DND-41 (cell line): Measurements from ENCODE around the gene GTF2H2C.
A peak's percentile ranks its signal among the peaks of the same experiment; 100 is the strongest.
"Not testable (repeated sequence)": the region's sequence is repeated elsewhere in the genome, so short reads cannot be mapped to it uniquely, and the experiment has no call there.

ENCODE experiments used
- ATAC-seq: fragments of 200-7000 bp; cut with Tn5 transposase; 3 replicates; pipeline ENCODE4 v1.9.1; 2021; ENCODE audit warnings: low read depth; ENCODE audit not compliant: insufficient read depth
- DNase-seq: peaks from one replicate; pipeline ENCODE4 v3.0.0-alpha.2; 2020
- H2AFZ ChIP-seq: 2 replicates; pipeline ENCODE4 v1.6.0; 2012; ENCODE audit warnings: low read depth, low read length
- H3K27ac ChIP-seq: 2 replicates; pipeline ENCODE4 v1.5.1; 2012; ENCODE audit warnings: low read length, inconsistent platforms
- H3K27me3 ChIP-seq: fragments of 200-600 bp; sonication (generic); 2 replicates; pipeline ENCODE4 v1.6.0; 2012; ENCODE audit warnings: low read length, mild to moderate bottlenecking, inconsistent platforms; ENCODE audit not compliant: insufficient read depth, poor library complexity
- H3K36me3 ChIP-seq: 2 replicates; pipeline ENCODE4 v1.5.1; 2012; ENCODE audit warnings: low read length, inconsistent platforms; ENCODE audit not compliant: insufficient read depth
- H3K4me1 ChIP-seq: 2 replicates; pipeline ENCODE4 v1.5.1; 2012; ENCODE audit warnings: mild to moderate bottlenecking, low read length; ENCODE audit not compliant: insufficient read depth
- H3K4me2 ChIP-seq: 2 replicates; pipeline ENCODE4 v1.6.0; 2012; ENCODE audit warnings: mild to moderate bottlenecking, moderate library complexity, low read length, inconsistent platforms; ENCODE audit not compliant: insufficient read depth
- H3K4me3 ChIP-seq, 2 experiments: fragments of 200-600 bp in 1 of 2; shearing (Covaris generic) in 1 of 2; 2 replicates each; pipeline ENCODE4 v1.5.1; 2012 to 2016; ENCODE audit warnings: inconsistent platforms in 2 of 2, low read length in 2 of 2, mild to moderate bottlenecking in 2 of 2, low read depth in 1 of 2, moderate library complexity in 1 of 2
- H3K79me2 ChIP-seq: 2 replicates; pipeline ENCODE4 v1.6.0; 2012; ENCODE audit warnings: low read length, inconsistent platforms; ENCODE audit not compliant: insufficient read depth
- H3K9ac ChIP-seq: 2 replicates; pipeline ENCODE4 v1.6.0; 2012; ENCODE audit warnings: low read depth, mild to moderate bottlenecking, inconsistent platforms, low read length, moderate library complexity
- H3K9me3 ChIP-seq: 2 replicates; pipeline ENCODE4 v1.5.1; 2012; ENCODE audit warnings: low read length, moderate library complexity, mild to moderate bottlenecking, inconsistent platforms; ENCODE audit not compliant: insufficient read depth, severe bottlenecking
- H4K20me1 ChIP-seq: 2 replicates; pipeline ENCODE4 v1.6.0; 2012; ENCODE audit warnings: low read length; ENCODE audit not compliant: insufficient read depth
- EZH2 ChIP-seq: IDR thresholded peaks from 3 replicates; pipeline ENCODE4 v1.6.1; 2012; ENCODE audit warnings: borderline replicate concordance, low read depth, mild to moderate bottlenecking, moderate library complexity, low read length, inconsistent platforms; ENCODE audit not compliant: severe bottlenecking
- TF ChIP-seq, protein P1 (sequence below): IDR thresholded peaks from 2 replicates; pipeline ENCODE4 v1.5.1; 2012; ENCODE audit warnings: borderline replicate concordance, low read length, moderate library complexity, mild to moderate bottlenecking; ENCODE audit not compliant: poor library complexity, severe bottlenecking; ENCODE audit errors: extremely low read depth

Gene GTF2H2C

GRCh38 chr5:69559908-69560330 lies at the start of gene GTF2H2C:
Gene GTF2H2C (plus strand): TSS chr5:69560191. CDS start chr5:69565133, 4,942 bp downstream.
- not testable (repeated sequence) for H3K27me3 ChIP-seq, H3K9me3 ChIP-seq, H3K36me3 ChIP-seq, H4K20me1 ChIP-seq, H3K4me1 ChIP-seq
- H3K27ac ChIP-seq: peak within 1 kb of the TSS; percentile 67
- peaks cover 13% of the 10 kb centered on the region; the same call in 1 of the 2 replicates for H3K79me2 ChIP-seq
- peak; percentile 99 for ATAC-seq
- peak; percentile 83 for DNase-seq
- H3K9ac ChIP-seq: peak within 1 kb of the TSS; percentile 60
- peak within 1 kb of the TSS; percentile 75 for H3K4me2 ChIP-seq
- TF ChIP-seq, protein P1, sequence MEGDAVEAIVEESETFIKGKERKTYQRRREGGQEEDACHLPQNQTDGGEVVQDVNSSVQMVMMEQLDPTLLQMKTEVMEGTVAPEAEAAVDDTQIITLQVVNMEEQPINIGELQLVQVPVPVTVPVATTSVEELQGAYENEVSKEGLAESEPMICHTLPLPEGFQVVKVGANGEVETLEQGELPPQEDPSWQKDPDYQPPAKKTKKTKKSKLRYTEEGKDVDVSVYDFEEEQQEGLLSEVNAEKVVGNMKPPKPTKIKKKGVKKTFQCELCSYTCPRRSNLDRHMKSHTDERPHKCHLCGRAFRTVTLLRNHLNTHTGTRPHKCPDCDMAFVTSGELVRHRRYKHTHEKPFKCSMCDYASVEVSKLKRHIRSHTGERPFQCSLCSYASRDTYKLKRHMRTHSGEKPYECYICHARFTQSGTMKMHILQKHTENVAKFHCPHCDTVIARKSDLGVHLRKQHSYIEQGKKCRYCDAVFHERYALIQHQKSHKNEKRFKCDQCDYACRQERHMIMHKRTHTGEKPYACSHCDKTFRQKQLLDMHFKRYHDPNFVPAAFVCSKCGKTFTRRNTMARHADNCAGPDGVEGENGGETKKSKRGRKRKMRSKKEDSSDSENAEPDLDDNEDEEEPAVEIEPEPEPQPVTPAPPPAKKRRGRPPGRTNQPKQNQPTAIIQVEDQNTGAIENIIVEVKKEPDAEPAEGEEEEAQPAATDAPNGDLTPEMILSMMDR: peak; percentile 46
- H2AFZ ChIP-seq: peak within 1 kb of the TSS; percentile 86
- peak within 1 kb of the TSS; percentile 45 to 67; a peak in 3 of 4 replicates for H3K4me3 ChIP-seq

DNA sequence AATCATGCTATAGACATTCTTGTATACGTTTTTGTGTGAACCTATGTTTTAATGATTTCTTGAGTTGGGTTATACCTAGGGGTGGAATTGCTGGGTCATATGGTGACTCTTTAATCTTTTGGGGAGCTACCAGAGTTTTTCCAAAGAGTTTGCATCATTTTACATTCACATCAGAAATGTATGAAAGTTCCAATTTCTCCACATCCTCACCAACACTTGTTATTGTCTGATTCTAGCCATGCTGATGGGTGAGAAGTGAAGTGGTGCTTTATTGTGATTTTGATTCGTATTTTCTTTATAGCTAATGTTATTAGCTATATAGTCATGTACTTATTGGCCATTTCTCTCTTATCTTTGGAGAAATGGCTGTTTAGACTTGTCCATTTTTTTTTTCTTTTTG lies 49.3 kb upstream of the GTF2H2C start:
- no peaks in the 10 kb centered on the region for H3K9me3 ChIP-seq
- no peaks in the 10 kb centered on the region for H3K4me1 ChIP-seq
- no peak overlapping the region for H3K4me2 ChIP-seq
- no peak overlapping the region for H3K27ac ChIP-seq
- no peaks in the 10 kb centered on the region for H3K27me3 ChIP-seq
- H3K4me3 ChIP-seq: no peak overlapping the region
- no peak for TF ChIP-seq EZH2
- TF ChIP-seq, protein P1: no peak
- no peaks in the 10 kb centered on the region for H3K36me3 ChIP-seq
- no peak overlapping the region for H2AFZ ChIP-seq
- no peaks in the 10 kb centered on the region for H3K79me2 ChIP-seq
- no peak overlapping the region for H3K9ac ChIP-seq
- H4K20me1 ChIP-seq: no peaks in the 10 kb centered on the region
- ATAC-seq: no peak
- no peak for DNase-seq

DNA sequence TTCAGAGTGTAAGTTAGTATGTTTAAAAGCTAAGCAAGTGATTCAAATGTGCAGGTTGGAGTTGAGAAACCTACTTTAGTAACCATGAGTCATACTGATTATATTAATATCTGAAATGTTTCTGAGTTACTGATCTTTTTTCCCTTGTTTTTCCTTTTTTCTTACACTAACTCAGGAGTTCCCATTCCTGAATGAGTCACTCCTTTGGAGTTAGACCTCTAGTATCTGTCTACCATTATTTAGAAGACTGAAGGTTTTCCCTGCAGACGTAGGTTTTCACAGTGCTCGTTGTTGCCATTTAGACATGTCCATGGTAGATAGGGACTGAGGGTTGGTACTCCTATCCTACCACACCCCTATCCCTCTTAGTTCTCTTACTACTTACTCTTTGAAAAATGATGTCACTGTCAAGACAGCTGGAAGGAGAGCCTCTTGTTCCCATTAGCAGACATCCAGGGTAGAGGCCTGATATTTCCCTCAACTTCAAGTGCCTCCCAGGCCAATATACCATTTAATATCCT lies 47.2 kb upstream of the GTF2H2C start:
- Histone ChIP-seq H3K9ac (no peak overlapping the region), H3K4me1 (no peaks in the 10 kb centered on the region), H3K9me3 (no peaks in the 10 kb centered on the region), H3K36me3 (no peaks in the 10 kb centered on the region), H2AFZ (no peak overlapping the region), H3K4me3 (no peak overlapping the region), H3K79me2 (no peaks in the 10 kb centered on the region), H4K20me1 (no peaks in the 10 kb centered on the region), H3K27me3 (no peaks in the 10 kb centered on the region), H3K27ac (no peak overlapping the region), H3K4me2 (no peak overlapping the region)
- no peak for DNase-seq
- ATAC-seq: no peak
- TF ChIP-seq EZH2: no peak
- TF ChIP-seq, protein P1: no peak

DNA sequence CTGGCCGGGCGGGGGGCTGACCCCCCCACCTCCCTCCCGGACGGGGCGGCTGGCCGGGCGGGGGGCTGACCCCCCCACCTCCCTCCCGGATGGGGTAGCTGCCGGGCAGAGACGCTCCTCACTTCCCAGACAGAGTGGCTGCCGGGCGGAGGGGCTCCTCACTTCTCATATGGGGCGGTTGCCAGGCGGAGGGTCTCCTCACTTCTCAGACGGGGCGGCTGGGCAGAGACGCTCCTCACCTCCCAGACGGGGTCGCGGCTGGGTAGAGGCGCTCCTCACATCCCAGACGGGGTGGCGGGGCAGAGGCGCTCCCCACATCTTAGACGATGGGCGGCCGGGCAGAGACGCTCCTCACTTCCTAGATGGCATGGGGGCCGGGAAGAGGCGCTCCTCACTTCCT lies 44.4 kb upstream of the GTF2H2C start:
- not testable (repeated sequence) for H3K27ac ChIP-seq, H3K4me2 ChIP-seq, H3K4me1 ChIP-seq, ATAC-seq, H3K79me2 ChIP-seq, H3K27me3 ChIP-seq, DNase-seq, H3K9ac ChIP-seq, H3K4me3 ChIP-seq, H2AFZ ChIP-seq, H3K36me3 ChIP-seq, H3K9me3 ChIP-seq, H4K20me1 ChIP-seq
